B cell (primary cell): ENCODE data around the gene PTPN4. TPM values are rescaled to one million over a fixed set of nuclear protein-coding genes. Genes with fewer than 3 reads are reported as not detected.

Experiments used
- ATAC-seq: fragments of 200-7000 bp; cut with Tn5 transposase; one replicate; pipeline ENCODE4 v1.10.0; 2021; ENCODE audit warnings: low read depth, mild to moderate bottlenecking, moderate number of reproducible peaks, moderate library complexity
- CTCF ChIA-PET: fragments of 350-600 bp; sonication (Branson Sonifier 250); formaldehyde crosslinking; loops from one replicate; lab custom pipeline; 2021; ENCODE audit warnings: antibody characterized with exemption, inconsistent platforms; lab: Charles Lee
- POLR2A ChIA-PET: fragments of 350-600 bp; sonication (Branson Sonifier 250); formaldehyde crosslinking; loops from one replicate; lab custom pipeline; 2021; ENCODE audit warnings: antibody characterized with exemption; lab: Charles Lee
- DNase-seq: peaks from one replicate; pipeline ENCODE4 v3.0.0; 2013
- H2AFZ ChIP-seq: 2 replicates; pipeline ENCODE4 v1.6.1; 2012; ENCODE audit warnings: mild to moderate bottlenecking, low read depth, low read length; ENCODE audit not compliant: insufficient read depth, poor library complexity, severe bottlenecking
- H3K27ac ChIP-seq, 2 donors: 1 replicate in 1 of 2; 2 replicates in 1 of 2; pipeline ENCODE4 v1.5.1; 2012 to 2013; ENCODE audit warnings: low read length in 2 of 2, mild to moderate bottlenecking in 2 of 2, moderate library complexity in 1 of 2
- H3K27me3 ChIP-seq, 4 experiments: fragments of 200-600 bp in 1 of 4; sonication (generic) in 1 of 4; replicated peaks in 1 of 4; 1 replicate in 2 of 4; 2 replicates in 2 of 4; pipeline versions ENCODE4 v1.6.1 to v1.7.0; 2013 to 2016; ENCODE audit warnings: low read length in 3 of 4, mild to moderate bottlenecking in 2 of 4, mixed read lengths in 1 of 4, moderate library complexity in 1 of 4; ENCODE audit not compliant: insufficient read depth in 4 of 4, control insufficient read depth in 3 of 4; ENCODE audit errors: control extremely low read depth in 1 of 4
- H3K36me3 ChIP-seq, 2 experiments: replicated peaks in 1 of 2; 1 replicate in 1 of 2; 2 replicates in 1 of 2; pipeline versions ENCODE4 v1.6.1 to v1.7.1; 2013; ENCODE audit warnings: low read length in 1 of 2; ENCODE audit not compliant: insufficient read depth in 2 of 2, control insufficient read depth in 1 of 2; ENCODE audit errors: control extremely low read depth in 1 of 2, extremely low read depth in 1 of 2
- H3K4me1 ChIP-seq, 2 donors: fragments of 200-600 bp in 1 of 2; sonication (generic) in 1 of 2; 1 replicate in 1 of 2; 2 replicates in 1 of 2; pipeline versions ENCODE4 v1.5.1 to v1.6.1; 2013 to 2017; ENCODE audit warnings: low read length in 2 of 2; ENCODE audit not compliant: control insufficient read depth in 2 of 2, insufficient read depth in 2 of 2
- H3K4me2 ChIP-seq: replicated peaks from 2 replicates; pipeline ENCODE3; 2012; ENCODE audit warnings: mild to moderate bottlenecking, low read depth, low read length; ENCODE audit not compliant: poor library complexity, severe bottlenecking
- H3K4me3 ChIP-seq, 5 experiments: fragments of 200-600 bp in 1 of 5; sonication (generic) in 1 of 5; 1 replicate in 3 of 5; 2 replicates in 2 of 5; pipeline versions ENCODE4 v1.5.1 to v1.7.0; 2011 to 2016; ENCODE audit warnings: low read length in 4 of 5, mild to moderate bottlenecking in 4 of 5, low read depth in 2 of 5, control low read depth in 1 of 5, moderate library complexity in 1 of 5; ENCODE audit not compliant: insufficient read depth in 1 of 5; ENCODE audit errors: control extremely low read depth in 1 of 5, extremely low read depth in 1 of 5
- H3K79me2 ChIP-seq: fragments of 200-600 bp; sonication (generic); one replicate; pipeline ENCODE4 v1.6.0; 2016; ENCODE audit warnings: low read length; ENCODE audit not compliant: control insufficient read depth, insufficient read depth
- H3K9ac ChIP-seq: fragments of 200-600 bp; sonication (generic); 2 replicates; pipeline ENCODE4 v1.6.1; 2017; ENCODE audit warnings: mild to moderate bottlenecking, low read length, moderate library complexity
- H3K9me3 ChIP-seq, 3 donors: one replicate each; pipeline versions ENCODE4 v1.6.1 to v1.7.1; 2013; ENCODE audit warnings: low read length in 2 of 3; ENCODE audit not compliant: control insufficient read depth in 2 of 3, insufficient read depth in 1 of 3; ENCODE audit errors: control extremely low read depth in 1 of 3
- H4K20me1 ChIP-seq: 2 replicates; pipeline ENCODE4 v1.6.0; 2012; ENCODE audit warnings: mild to moderate bottlenecking, low read length; ENCODE audit not compliant: insufficient read depth, control insufficient read depth, poor library complexity, severe bottlenecking
- H3K27ac Mint-ChIP-seq: one replicate; pipeline ENCODE4 v1.8.0; 2021; ENCODE audit warnings: mixed read lengths
- H3K27me3 Mint-ChIP-seq: one replicate; pipeline ENCODE4 v1.8.0; 2021; ENCODE audit warnings: mixed read lengths
- H3K4me1 Mint-ChIP-seq: one replicate; pipeline ENCODE4 v1.8.0; 2021; ENCODE audit warnings: mixed read lengths
- H3K4me3 Mint-ChIP-seq: one replicate; pipeline ENCODE4 v1.8.0; 2021; ENCODE audit warnings: mixed read lengths
- H3K9me3 Mint-ChIP-seq: one replicate; pipeline ENCODE4 v1.8.0; 2022; ENCODE audit warnings: mixed read lengths; ENCODE audit not compliant: insufficient read depth
- CTCF ChIP-seq: fragments of 200-600 bp; IDR thresholded peaks from one replicate; pipeline ENCODE4 v1.8.0; 2022; ENCODE audit warnings: antibody characterized with exemption, mild to moderate bottlenecking
- EZH2 ChIP-seq: IDR thresholded peaks from 2 replicates; pipeline ENCODE4 v1.6.1; 2012; ENCODE audit warnings: borderline replicate concordance, low read depth, mild to moderate bottlenecking, moderate library complexity, low read length; ENCODE audit not compliant: insufficient read depth, poor library complexity, severe bottlenecking
- WGBS: methylation state at CpG from one replicate; pipeline ENCODE4 v1.1.5; 2013; ENCODE audit warnings: missing lambda C conversion rate; ENCODE audit not compliant: insufficient coverage; 5-methylcytosine and 5-hydroxymethylcytosine counted together
- intact Hi-C: fragments of 100-400 bp; cut with micrococcal nuclease; formaldehyde crosslinking; loops from one replicate; pipeline ENCODE4 v1.10.0; 2022
- polyA minus RNA-seq: library from RNA; depleted of rRNA, polyadenylated mRNA; stranded (reverse); fragments of >200 nt; gene quantifications from 2 replicates; pipeline ENCODE4 v1.2.3, GENCODE V29; 2012
- polyA plus RNA-seq: library from polyadenylated mRNA; depleted of rRNA; stranded (reverse); fragments of >200 nt; gene quantifications from 2 replicates; pipeline ENCODE4 v1.2.3, GENCODE V29; 2012
- total RNA-seq, 2 donors: library from RNA; stranded (reverse); fragments of 120-200 nt in 1 of 2; gene quantifications; 1 replicate in 1 of 2; 2 replicates in 1 of 2; pipeline versions ENCODE4 v1.2.3 to v1.2.4, GENCODE V29; 2013 to 2022

PTPN4 gene, protein sequence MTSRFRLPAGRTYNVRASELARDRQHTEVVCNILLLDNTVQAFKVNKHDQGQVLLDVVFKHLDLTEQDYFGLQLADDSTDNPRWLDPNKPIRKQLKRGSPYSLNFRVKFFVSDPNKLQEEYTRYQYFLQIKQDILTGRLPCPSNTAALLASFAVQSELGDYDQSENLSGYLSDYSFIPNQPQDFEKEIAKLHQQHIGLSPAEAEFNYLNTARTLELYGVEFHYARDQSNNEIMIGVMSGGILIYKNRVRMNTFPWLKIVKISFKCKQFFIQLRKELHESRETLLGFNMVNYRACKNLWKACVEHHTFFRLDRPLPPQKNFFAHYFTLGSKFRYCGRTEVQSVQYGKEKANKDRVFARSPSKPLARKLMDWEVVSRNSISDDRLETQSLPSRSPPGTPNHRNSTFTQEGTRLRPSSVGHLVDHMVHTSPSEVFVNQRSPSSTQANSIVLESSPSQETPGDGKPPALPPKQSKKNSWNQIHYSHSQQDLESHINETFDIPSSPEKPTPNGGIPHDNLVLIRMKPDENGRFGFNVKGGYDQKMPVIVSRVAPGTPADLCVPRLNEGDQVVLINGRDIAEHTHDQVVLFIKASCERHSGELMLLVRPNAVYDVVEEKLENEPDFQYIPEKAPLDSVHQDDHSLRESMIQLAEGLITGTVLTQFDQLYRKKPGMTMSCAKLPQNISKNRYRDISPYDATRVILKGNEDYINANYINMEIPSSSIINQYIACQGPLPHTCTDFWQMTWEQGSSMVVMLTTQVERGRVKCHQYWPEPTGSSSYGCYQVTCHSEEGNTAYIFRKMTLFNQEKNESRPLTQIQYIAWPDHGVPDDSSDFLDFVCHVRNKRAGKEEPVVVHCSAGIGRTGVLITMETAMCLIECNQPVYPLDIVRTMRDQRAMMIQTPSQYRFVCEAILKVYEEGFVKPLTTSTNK
- 54.8 and 66.4 TPM in 2 replicates for total RNA-seq
- total RNA-seq (2013), result 46.0 TPM
- polyA plus RNA-seq, result 10.7 and 12.6 TPM in 2 replicates
- polyA minus RNA-seq, result 42.3 and 53.4 TPM in 2 replicates

- H3K4me1 ChIP-seq, result peaks cover 16 to 28% of the 10 kb centered on the region in 2 donors
- H3K27me3 ChIP-seq, result no peaks in the 10 kb centered on the region
- peak within 1 kb of the TSS; percentile 73 to 84 for H3K27ac ChIP-seq
- Mint-ChIP-seq H3K27me3 (no peaks in the 10 kb centered on the region), H3K4me1 (peaks cover 42% of the 10 kb centered on the region), H3K27ac (peak within 1 kb of the TSS; percentile 95), H3K4me3 (peak within 1 kb of the TSS; percentile 96), H3K9me3 (no peaks in the 10 kb centered on the region)
- H3K4me2 ChIP-seq, result peak within 1 kb of the TSS; percentile 91
- H2AFZ ChIP-seq, result peak within 1 kb of the TSS; percentile 99
- DNase-seq, result peak; percentile 99
- peak within 1 kb of the TSS; percentile 77 to 96 (median 88) for H3K4me3 ChIP-seq
- WGBS, result under 1% methylated on average over 42 of the region's 59 CpGs
- intact Hi-C loops, result loop anchor here (1.0 to 5.0 kb wide), 9 partner anchors 80 to 1978 kb away; partner anchors contain the start of genes C2orf76, DBI, NIFK and RALB
- ChIA-PET CTCF (interaction anchor here (0.8 to 9.4 kb wide), 6 partner anchors 17 to 553 kb away, joined by 3 to 174 read pairs (median 4); no protein-coding TSS in a partner anchor), POLR2A (interaction anchor here (0.5 to 1.2 kb wide), 7 partner anchors 11 to 1605 kb away, joined by 3 to 10 read pairs (median 4); partner anchors contain the start of gene RALB)
- no peaks in the 10 kb centered on the region for H4K20me1 ChIP-seq
- TF ChIP-seq EZH2, result no peak
- TF ChIP-seq CTCF, result no peak
- no peaks in the 10 kb centered on the region for H3K9me3 ChIP-seq
- peak; percentile 87 for ATAC-seq
- H3K9ac ChIP-seq, result peak within 1 kb of the TSS; percentile 96
- no peaks in the 10 kb centered on the region for H3K36me3 ChIP-seq
- peaks cover 45% of the 10 kb centered on the region for H3K79me2 ChIP-seq
These were observed at the start of gene PTPN4 for GRCh38 chr2:119759451-119760236. PTPN4 (plus strand) TSS chr2:119759922; CDS start chr2:119809854, 49,932 bp downstream.
